MM.1S (cell line): ENCODE data around the gene UBE3A.

Source experiments
- DNase-seq: peaks from one replicate; pipeline ENCODE4 v3.0.0-alpha.2; 2015
- H2AFZ ChIP-seq: fragments of 300-600 bp; sonication (generic); 2 replicates; pipeline ENCODE4 v1.6.0; 2016; ENCODE audit warnings: antibody characterized with exemption, low read length
- H3F3A ChIP-seq: fragments of 300-600 bp; sonication (generic); 2 replicates; pipeline ENCODE4 v1.6.1; 2016; ENCODE audit warnings: mild to moderate bottlenecking, antibody characterized with exemption, low read length, moderate library complexity, mixed read lengths; ENCODE audit not compliant: insufficient read depth
- H3K27ac ChIP-seq: fragments of 300-600 bp; sonication (generic); 2 replicates; pipeline ENCODE4 v1.5.1; 2016; ENCODE audit warnings: mild to moderate bottlenecking, low read length
- H3K27me3 ChIP-seq: fragments of 300-600 bp; sonication (generic); replicated peaks from 2 replicates; pipeline ENCODE4 v1.6.0; 2016; ENCODE audit warnings: low read length; ENCODE audit not compliant: insufficient read depth
- H3K36me3 ChIP-seq: fragments of 300-600 bp; sonication (generic); replicated peaks from 2 replicates; pipeline ENCODE4 v1.6.1; 2016; ENCODE audit warnings: mild to moderate bottlenecking, low read length, mixed read lengths; ENCODE audit not compliant: insufficient read depth
- H3K4me1 ChIP-seq: fragments of 300-600 bp; sonication (generic); 2 replicates; pipeline ENCODE4 v1.6.1; 2016; ENCODE audit warnings: low read length, mixed read lengths
- H3K4me2 ChIP-seq: fragments of 300-600 bp; sonication (generic); 2 replicates; pipeline ENCODE4 v1.6.0; 2016; ENCODE audit warnings: low read depth, low read length
- H3K4me3 ChIP-seq: fragments of 300-600 bp; sonication (generic); 2 replicates; pipeline ENCODE4 v1.5.1; 2016; ENCODE audit warnings: low read length, mixed read lengths
- H3K79me2 ChIP-seq: fragments of 300-600 bp; sonication (generic); 2 replicates; pipeline ENCODE4 v1.6.1; 2016; ENCODE audit warnings: mixed run types, low read length, mixed read lengths
- H3K9ac ChIP-seq: fragments of 300-600 bp; sonication (generic); 2 replicates; pipeline ENCODE4 v1.6.1; 2016; ENCODE audit warnings: low read length, mixed read lengths
- H3K9me2 ChIP-seq: fragments of 300-600 bp; sonication (generic); replicated peaks from 2 replicates; pipeline ENCODE4 v1.6.1; 2016; ENCODE audit warnings: mild to moderate bottlenecking, low read length, mixed read lengths; ENCODE audit not compliant: insufficient read depth
- H3K9me3 ChIP-seq: fragments of 300-600 bp; sonication (generic); replicated peaks from 2 replicates; pipeline ENCODE4 v1.6.1; 2016; ENCODE audit warnings: mild to moderate bottlenecking, low read length, mixed read lengths; ENCODE audit not compliant: insufficient read depth
- H4K20me1 ChIP-seq: fragments of 300-600 bp; sonication (generic); 2 replicates; pipeline ENCODE4 v1.6.1; 2016; ENCODE audit warnings: mild to moderate bottlenecking, low read length, moderate library complexity, mixed read lengths; ENCODE audit not compliant: insufficient read depth
- EZH2 ChIP-seq: fragments of 300-600 bp; sonication (generic); optimal IDR thresholded peaks from 2 replicates; pipeline ENCODE3; 2017; ENCODE audit warnings: low read depth, mild to moderate bottlenecking, antibody characterized with exemption, low read length, mixed read lengths
- EZH2phosphoT487 ChIP-seq: fragments of 300-600 bp; sonication (generic); IDR thresholded peaks from 2 replicates; pipeline ENCODE4 v1.6.1; 2018; ENCODE audit warnings: antibody characterized with exemption, low read length
- TF ChIP-seq, protein P1 (sequence below): fragments of 300-600 bp; sonication (generic); IDR thresholded peaks from 2 replicates; pipeline ENCODE4 v1.5.1; 2016; ENCODE audit warnings: antibody characterized with exemption, low read length, mixed read lengths

UBE3A gene

DNA sequence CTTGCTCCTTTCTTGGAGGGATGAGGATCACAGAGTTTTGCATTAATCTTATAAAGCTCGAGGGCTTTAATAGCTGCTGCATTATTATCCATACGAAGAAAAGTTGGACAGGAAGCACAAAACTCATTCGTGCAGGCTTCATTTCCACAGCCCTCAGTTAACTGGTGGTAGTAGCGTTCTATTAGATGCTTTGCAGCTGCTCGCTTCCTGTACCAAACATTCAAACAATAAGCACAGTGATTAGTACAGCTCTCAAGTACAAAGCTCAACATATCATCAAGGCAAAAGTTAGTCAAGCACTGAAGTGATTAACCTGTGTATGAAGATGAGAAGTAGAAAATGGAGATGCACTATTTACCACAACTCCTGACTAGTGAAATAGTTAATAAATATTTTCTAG is 63.3 kb downstream of the UBE3A start:
- Histone ChIP-seq H3F3A (no peaks in the 10 kb centered on the region), H3K9me2 (no peaks in the 10 kb centered on the region), H2AFZ (no peak overlapping the region), H3K36me3 (peaks cover 14% of the 10 kb centered on the region), H3K9me3 (no peaks in the 10 kb centered on the region), H3K4me3 (no peak overlapping the region), H3K4me1 (no peaks in the 10 kb centered on the region), H4K20me1 (no peaks in the 10 kb centered on the region; the same call in 1 of the 2 replicates), H3K79me2 (peaks cover 85% of the 10 kb centered on the region), H3K27me3 (no peaks in the 10 kb centered on the region), H3K9ac (no peak overlapping the region), H3K27ac (no peak overlapping the region), H3K4me2 (no peak overlapping the region)
- DNase-seq: no peak
- no peak for TF ChIP-seq EZH2
- TF ChIP-seq EZH2phosphoT487: no peak
- TF ChIP-seq, protein P1, sequence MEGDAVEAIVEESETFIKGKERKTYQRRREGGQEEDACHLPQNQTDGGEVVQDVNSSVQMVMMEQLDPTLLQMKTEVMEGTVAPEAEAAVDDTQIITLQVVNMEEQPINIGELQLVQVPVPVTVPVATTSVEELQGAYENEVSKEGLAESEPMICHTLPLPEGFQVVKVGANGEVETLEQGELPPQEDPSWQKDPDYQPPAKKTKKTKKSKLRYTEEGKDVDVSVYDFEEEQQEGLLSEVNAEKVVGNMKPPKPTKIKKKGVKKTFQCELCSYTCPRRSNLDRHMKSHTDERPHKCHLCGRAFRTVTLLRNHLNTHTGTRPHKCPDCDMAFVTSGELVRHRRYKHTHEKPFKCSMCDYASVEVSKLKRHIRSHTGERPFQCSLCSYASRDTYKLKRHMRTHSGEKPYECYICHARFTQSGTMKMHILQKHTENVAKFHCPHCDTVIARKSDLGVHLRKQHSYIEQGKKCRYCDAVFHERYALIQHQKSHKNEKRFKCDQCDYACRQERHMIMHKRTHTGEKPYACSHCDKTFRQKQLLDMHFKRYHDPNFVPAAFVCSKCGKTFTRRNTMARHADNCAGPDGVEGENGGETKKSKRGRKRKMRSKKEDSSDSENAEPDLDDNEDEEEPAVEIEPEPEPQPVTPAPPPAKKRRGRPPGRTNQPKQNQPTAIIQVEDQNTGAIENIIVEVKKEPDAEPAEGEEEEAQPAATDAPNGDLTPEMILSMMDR: no peak

DNA sequence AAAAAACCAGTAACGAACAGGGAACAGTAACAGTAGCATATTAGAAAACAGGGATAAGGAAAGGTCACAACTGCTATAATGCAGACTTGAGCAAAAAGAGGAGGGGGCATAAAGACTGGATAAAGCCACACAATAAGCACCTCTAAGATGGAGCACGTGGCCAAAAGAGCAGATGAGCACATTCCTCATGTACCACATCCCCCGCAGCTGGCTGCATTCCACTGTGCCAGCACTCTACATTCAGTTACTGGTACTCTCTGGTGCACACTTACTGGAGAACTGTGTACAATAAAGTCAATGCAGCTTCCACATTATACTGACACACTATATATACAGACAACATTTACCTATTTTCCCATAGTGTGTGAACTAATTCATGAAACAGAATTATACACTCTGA is 64.7 kb downstream of the UBE3A start:
- Histone ChIP-seq H3K79me2 (peaks cover 83% of the 10 kb centered on the region), H3K27ac (no peak overlapping the region), H2AFZ (no peak overlapping the region), H3K27me3 (no peaks in the 10 kb centered on the region), H3K4me1 (no peaks in the 10 kb centered on the region), H3F3A (no peaks in the 10 kb centered on the region), H3K9me2 (no peaks in the 10 kb centered on the region), H3K9me3 (no peaks in the 10 kb centered on the region), H3K4me2 (no peak overlapping the region), H3K36me3 (peaks cover 21% of the 10 kb centered on the region), H4K20me1 (no peaks in the 10 kb centered on the region), H3K9ac (no peak overlapping the region), H3K4me3 (no peak overlapping the region)
- DNase-seq: no peak
- TF ChIP-seq EZH2 (no peak), EZH2phosphoT487 (no peak)
- TF ChIP-seq, protein P1: no peak

DNA sequence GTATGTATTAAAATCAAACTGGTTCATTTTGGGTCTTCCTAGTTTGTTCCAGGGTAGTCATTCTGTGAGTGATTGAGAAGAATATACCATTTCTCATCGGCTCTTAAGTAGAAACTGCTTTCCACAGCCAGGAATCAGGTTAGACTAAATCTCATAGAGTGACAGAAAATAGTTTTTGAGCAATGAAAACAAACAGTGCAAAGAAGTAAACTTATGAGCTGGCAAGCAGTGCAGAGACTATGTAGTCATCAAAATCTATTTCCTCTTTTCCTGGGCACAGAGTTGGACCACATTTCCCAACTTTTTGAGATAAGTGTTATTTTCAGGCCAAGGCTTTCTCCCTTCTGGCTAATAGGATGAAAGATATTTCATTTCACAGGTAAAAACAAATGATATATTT is 66.5 kb downstream of the UBE3A start:
- H3K36me3 ChIP-seq: peaks cover 21% of the 10 kb centered on the region
- no peaks in the 10 kb centered on the region for H3F3A ChIP-seq
- no peak for DNase-seq
- H3K4me1 ChIP-seq: peaks cover 3% of the 10 kb centered on the region; the same call in 1 of the 2 replicates
- no peak for TF ChIP-seq EZH2
- TF ChIP-seq, protein P1: no peak
- no peak for TF ChIP-seq EZH2phosphoT487
- H3K27me3 ChIP-seq: no peaks in the 10 kb centered on the region
- no peak overlapping the region for H3K9ac ChIP-seq
- no peak overlapping the region for H3K4me3 ChIP-seq
- no peaks in the 10 kb centered on the region for H3K9me2 ChIP-seq
- H3K27ac ChIP-seq: no peak overlapping the region
- no peaks in the 10 kb centered on the region for H4K20me1 ChIP-seq
- H2AFZ ChIP-seq: no peak overlapping the region
- H3K4me2 ChIP-seq: no peak overlapping the region
- no peaks in the 10 kb centered on the region for H3K9me3 ChIP-seq
- H3K79me2 ChIP-seq: peaks cover 81% of the 10 kb centered on the region

DNA sequence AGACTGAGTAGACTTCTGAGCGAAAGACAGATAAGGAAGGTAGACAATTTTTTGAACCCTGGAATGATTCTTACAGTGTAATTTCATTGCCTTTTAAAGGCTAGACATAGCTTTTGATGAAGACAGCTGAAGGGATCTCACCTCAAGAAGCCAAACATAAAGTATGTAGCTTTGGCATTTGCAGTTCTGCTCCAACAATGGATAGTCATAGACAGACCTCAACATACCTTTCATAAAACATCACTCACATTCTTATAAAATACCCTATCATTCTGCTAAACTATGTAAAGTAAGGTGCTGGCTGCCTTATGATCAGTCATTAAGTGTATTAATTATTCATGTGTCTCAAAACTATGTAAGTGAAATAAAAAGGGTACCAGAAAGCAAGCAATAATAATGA is 70.0 kb downstream of the UBE3A start:
- Histone ChIP-seq H3K9me2 (no peaks in the 10 kb centered on the region), H3F3A (peaks cover 7% of the 10 kb centered on the region; the same call in 1 of the 2 replicates), H4K20me1 (peaks cover 5% of the 10 kb centered on the region; the same call in 1 of the 2 replicates), H3K27me3 (no peaks in the 10 kb centered on the region), H3K4me1 (peaks cover 14% of the 10 kb centered on the region), H3K79me2 (peaks cover 68% of the 10 kb centered on the region), H3K9ac (no peak overlapping the region), H3K36me3 (peaks cover 15% of the 10 kb centered on the region), H3K4me2 (no peak overlapping the region), H3K9me3 (no peaks in the 10 kb centered on the region), H3K4me3 (no peak overlapping the region), H3K27ac (no peak overlapping the region), H2AFZ (no peak overlapping the region)
- no peak for TF ChIP-seq EZH2
- TF ChIP-seq, protein P1: no peak
- no peak for TF ChIP-seq EZH2phosphoT487
- DNase-seq: no peak
